OCI-LY3 (cell line): ENCODE results near the gene SH3PXD2A.
A peak's percentile ranks its signal among the peaks of the same experiment; 100 is the strongest.

ENCODE experiments used
- H2AFZ ChIP-seq: fragments of 200-600, 300-600 bp; shearing (Covaris generic); 2 replicates; pipeline ENCODE4 v1.6.0; 2014; ENCODE audit warnings: antibody characterized with exemption, low read depth, low read length
- H3K27ac ChIP-seq: fragments of 200-600, 300-600 bp; sonication (generic); 2 replicates; pipeline ENCODE4 v1.5.1; 2014; ENCODE audit warnings: mild to moderate bottlenecking, low read length, moderate library complexity, mixed read lengths
- H3K27me3 ChIP-seq: fragments of 200-600, 300-600 bp; sonication (generic); 2 replicates; pipeline ENCODE4 v1.6.1; 2014; ENCODE audit warnings: low read depth, low read length, mixed read lengths
- H3K36me3 ChIP-seq: fragments of 200-600, 300-600 bp; sonication (generic); replicated peaks from 2 replicates; pipeline ENCODE3; 2014; ENCODE audit warnings: low read depth, low read length, mixed read lengths
- H3K4me1 ChIP-seq: fragments of 300-600, 200-600 bp; sonication (generic); 2 replicates; pipeline ENCODE4 v1.6.1; 2014; ENCODE audit warnings: low read length, mixed read lengths
- H3K4me2 ChIP-seq: fragments of 200-600, 300-600 bp; sonication (generic); 2 replicates; pipeline ENCODE4 v1.6.1; 2014; ENCODE audit warnings: low read length, mixed read lengths
- H3K4me3 ChIP-seq: fragments of 300-600, 200-600 bp; sonication (generic); 2 replicates; pipeline ENCODE4 v1.5.1; 2014; ENCODE audit warnings: antibody characterized with exemption, mild to moderate bottlenecking, low read length, moderate library complexity
- H3K79me2 ChIP-seq: fragments of 300-600, 200-600 bp; shearing (Covaris generic); 2 replicates; pipeline ENCODE4 v1.6.1; 2014; ENCODE audit warnings: mild to moderate bottlenecking, low read length, mixed read lengths
- H3K9ac ChIP-seq: fragments of 300-600, 200-600 bp; shearing (Covaris generic); 2 replicates; pipeline ENCODE4 v1.6.0; 2014; ENCODE audit warnings: mild to moderate bottlenecking, low read length, moderate library complexity
- H3K9me3 ChIP-seq: fragments of 200-600, 300-600 bp; shearing (Covaris generic); 2 replicates; pipeline ENCODE4 v1.6.1; 2014; ENCODE audit warnings: low read length, mixed read lengths; ENCODE audit not compliant: insufficient read depth
- H4K20me1 ChIP-seq: fragments of 200-600, 300-600 bp; sonication (generic); 2 replicates; pipeline ENCODE4 v1.6.1; 2016; ENCODE audit warnings: low read length, mixed read lengths; ENCODE audit not compliant: insufficient read depth
- CTCF ChIP-seq: fragments of 200-600, 300-600 bp; sonication (generic); IDR thresholded peaks from 2 replicates; pipeline ENCODE4 v1.5.1; 2014; ENCODE audit warnings: antibody characterized with exemption, low read length, low read depth
- EZH2phosphoT487 ChIP-seq: fragments of 200-600 bp; shearing (Covaris generic); IDR thresholded peaks from 2 replicates; pipeline ENCODE4 v1.6.1; 2018; ENCODE audit warnings: antibody characterized with exemption, mixed run types, low read depth

Gene SH3PXD2A

GRCh38 chr10:103889121-103889720 is 33.8 kb upstream of the SH3PXD2A start:
- no peak overlapping the region for H3K4me3 ChIP-seq
- H3K36me3 ChIP-seq: no peaks in the 10 kb centered on the region
- peaks cover 10% of the 10 kb centered on the region for H3K4me1 ChIP-seq
- H2AFZ ChIP-seq: no peak overlapping the region
- H3K9ac ChIP-seq: no peak overlapping the region
- H3K9me3 ChIP-seq: no peaks in the 10 kb centered on the region
- H3K79me2 ChIP-seq: no peaks in the 10 kb centered on the region
- H4K20me1 ChIP-seq: no peaks in the 10 kb centered on the region
- H3K27ac ChIP-seq: no peak overlapping the region
- no peaks in the 10 kb centered on the region for H3K27me3 ChIP-seq
- no peak overlapping the region for H3K4me2 ChIP-seq
- TF ChIP-seq CTCF (no peak), EZH2phosphoT487 (no peak)

GRCh38 chr10:103888113-103888841 is 32.9 kb upstream of the SH3PXD2A start:
- H3K9ac ChIP-seq: no peak overlapping the region
- TF ChIP-seq EZH2phosphoT487 (no peak), CTCF (peak; percentile 74)
- H3K4me3 ChIP-seq: no peak overlapping the region

GRCh38 chr10:103885617-103886016 is 30.2 kb upstream of the SH3PXD2A start:
- Histone ChIP-seq H2AFZ (no peak overlapping the region), H3K79me2 (no peaks in the 10 kb centered on the region), H3K36me3 (no peaks in the 10 kb centered on the region), H4K20me1 (no peaks in the 10 kb centered on the region), H3K9me3 (no peaks in the 10 kb centered on the region), H3K4me1 (no peaks in the 10 kb centered on the region), H3K9ac (no peak overlapping the region), H3K27ac (no peak overlapping the region), H3K4me3 (no peak overlapping the region), H3K4me2 (no peak overlapping the region), H3K27me3 (no peaks in the 10 kb centered on the region)
- no peak for TF ChIP-seq CTCF

More at GRCh38 chr10:103888113-103888841, 32.9 kb upstream of the SH3PXD2A start:
- H3K36me3 ChIP-seq: no peaks in the 10 kb centered on the region
- no peaks in the 10 kb centered on the region for H3K9me3 ChIP-seq
- H3K79me2 ChIP-seq: no peaks in the 10 kb centered on the region
- H4K20me1 ChIP-seq: no peaks in the 10 kb centered on the region
- H3K4me1 ChIP-seq: peaks cover 10% of the 10 kb centered on the region
- no peak overlapping the region for H3K27ac ChIP-seq
- H2AFZ ChIP-seq: no peak overlapping the region
- H3K4me2 ChIP-seq: no peak overlapping the region
- H3K27me3 ChIP-seq: no peaks in the 10 kb centered on the region

GRCh38 chr10:103884681-103885139 is 29.3 kb upstream of the SH3PXD2A start:
- no peaks in the 10 kb centered on the region for H3K27me3 ChIP-seq
- H3K27ac ChIP-seq: no peak overlapping the region
- no peaks in the 10 kb centered on the region for H3K4me1 ChIP-seq
- no peaks in the 10 kb centered on the region for H4K20me1 ChIP-seq
- no peak overlapping the region for H3K4me3 ChIP-seq
- no peaks in the 10 kb centered on the region for H3K36me3 ChIP-seq
- H3K4me2 ChIP-seq: no peak overlapping the region
- H2AFZ ChIP-seq: no peak overlapping the region
- H3K9me3 ChIP-seq: no peaks in the 10 kb centered on the region
- H3K9ac ChIP-seq: no peak overlapping the region
- H3K79me2 ChIP-seq: no peaks in the 10 kb centered on the region
- TF ChIP-seq CTCF (peak; percentile 60), EZH2phosphoT487 (no peak)
